K562 (cell line): ENCODE results near the gene NME7. TPM values are rescaled to one million over a fixed set of nuclear protein-coding genes. Genes with fewer than 3 reads are reported as not detected.

Experiments
- ATAC-seq: fragments of 200-7000 bp; cut with Tn5 transposase; 3 replicates; pipeline ENCODE4 v1.9.1; 2020; ENCODE audit warnings: moderate library complexity
- BruUV-seq: library from RNA; stranded (reverse); fragments of 400-500 nt; replicated peaks from 2 replicates; lab custom pipeline; 2021; lab: Mats Ljungman, UMichigan
- CTCF ChIA-PET: fragments of 300-600 bp; formaldehyde crosslinking; extraction: SDS; loops from one replicate; lab custom pipeline; 2021; ENCODE audit warnings: low intra/inter-chr PET ratio; lab: Yijun Ruan, JAX
- POLR2A ChIA-PET: fragments of 300-600, 350-650 bp; sonication (Branson Sonifier 250); formaldehyde crosslinking; extraction: SDS; loops from one replicate; lab custom pipeline; 2021; ENCODE audit warnings: antibody characterized with exemption, inconsistent platforms; lab: Yijun Ruan, JAX
- DNase-seq, 4 experiments: peaks; one replicate each; pipeline versions ENCODE4 v3.0.0 to v3.0.0-alpha.2; 2011 to 2018; ENCODE audit warnings: low spot score in 3 of 4, mixed read lengths in 3 of 4; ENCODE audit errors: extremely low read depth in 1 of 4
- FAIRE-seq: peaks from 2 replicates; lab custom pipeline; 2011; peaks lifted over from hg19 to GRCh38; lab: Jason Lieb, UNC
- H2AFZ ChIP-seq: 2 replicates; pipeline ENCODE4 v1.6.0; 2011; ENCODE audit warnings: low read depth, low read length, control low read depth, inconsistent platforms
- H3K27ac ChIP-seq: fragments of 200-600 bp; 3 replicates; pipeline ENCODE4 v1.8.0; 2011; ENCODE audit warnings: low read depth, mild to moderate bottlenecking, control low read depth, inconsistent platforms, low read length, moderate library complexity, mixed read lengths; ENCODE audit errors: extremely low read depth
- H3K27me3 ChIP-seq, 2 experiments: fragments of 300-600 bp in 1 of 2; 2 replicates in 1 of 2; 3 replicates in 1 of 2; pipeline versions ENCODE4 v1.6.0 to v1.8.0; 2011; ENCODE audit warnings: inconsistent platforms in 2 of 2, low read length in 2 of 2, mild to moderate bottlenecking in 1 of 2, mixed read lengths in 1 of 2, moderate library complexity in 1 of 2; ENCODE audit not compliant: control insufficient read depth in 2 of 2, insufficient read depth in 2 of 2
- H3K36me3 ChIP-seq: fragments of 300-600 bp; 3 replicates; pipeline ENCODE4 v1.8.0; 2011; ENCODE audit warnings: mild to moderate bottlenecking, low read length, inconsistent platforms; ENCODE audit not compliant: control insufficient read depth, insufficient read depth
- H3K4me1 ChIP-seq, 2 experiments: fragments of 200-600 bp in 1 of 2; replicated peaks in 1 of 2; 2 replicates in 1 of 2; 3 replicates in 1 of 2; pipeline versions ENCODE4 v1.5.1 to v1.8.0; 2011; ENCODE audit warnings: inconsistent platforms in 2 of 2, low read length in 2 of 2, mild to moderate bottlenecking in 1 of 2, mixed read lengths in 1 of 2, moderate library complexity in 1 of 2; ENCODE audit not compliant: control insufficient read depth in 2 of 2, insufficient read depth in 2 of 2
- H3K4me2 ChIP-seq: 2 replicates; pipeline ENCODE4 v1.6.1; 2011; ENCODE audit warnings: low read length, control low read depth, inconsistent platforms, mixed read lengths; ENCODE audit not compliant: insufficient read depth
- H3K4me3 ChIP-seq: fragments of 200-600 bp; sonication (generic), shearing (Covaris generic); 2 replicates; pipeline ENCODE4 v1.5.1; 2016; ENCODE audit warnings: control low read depth, inconsistent platforms
- H3K79me2 ChIP-seq: fragments of 200-600 bp; 3 replicates; pipeline ENCODE4 v1.8.0; 2011; ENCODE audit warnings: low read length, inconsistent platforms; ENCODE audit not compliant: control insufficient read depth, insufficient read depth
- H3K9ac ChIP-seq, 2 experiments: 2 replicates each; pipeline versions ENCODE4 v1.6.0 to v1.6.1; 2011; ENCODE audit warnings: low read depth in 2 of 2, low read length in 2 of 2, control low read depth in 1 of 2, inconsistent platforms in 1 of 2, mild to moderate bottlenecking in 1 of 2, mixed read lengths in 1 of 2; ENCODE audit not compliant: insufficient read depth in 1 of 2
- H3K9me1 ChIP-seq: one replicate; pipeline ENCODE4 v1.6.0; 2011; ENCODE audit warnings: inconsistent platforms, mild to moderate bottlenecking, low read length, moderate library complexity; ENCODE audit not compliant: control insufficient read depth, insufficient read depth
- H3K9me3 ChIP-seq: replicated peaks from 2 replicates; pipeline ENCODE4 v1.5.1; 2011; ENCODE audit warnings: low read depth, low read length, inconsistent platforms; ENCODE audit not compliant: control insufficient read depth, insufficient read depth
- H4K20me1 ChIP-seq: replicated peaks from 2 replicates; pipeline ENCODE4 v1.6.1; 2011; ENCODE audit warnings: low read length, inconsistent platforms, mixed read lengths; ENCODE audit not compliant: control insufficient read depth, insufficient read depth
- FOXK1 ChIP-seq: sonication (generic); formaldehyde crosslinking; IDR thresholded peaks from 2 replicates; pipeline ENCODE4 v1.8.0; 2022; ENCODE audit warnings: missing genetic modification reagents, mild to moderate bottlenecking, borderline replicate concordance
- FOXM1 ChIP-seq, 2 experiments: fragments of 450-650 bp in 1 of 2; sonication (generic) in 1 of 2; formaldehyde crosslinking in 1 of 2; IDR thresholded peaks; 2 replicates each; pipeline versions ENCODE4 v1.6.1 to v1.9.0; 2017 to 2022; ENCODE audit warnings: low read depth in 2 of 2, mild to moderate bottlenecking in 2 of 2, missing genetic modification reagents in 1 of 2, moderate library complexity in 1 of 2
- GATAD2B ChIP-seq: fragments of 450-650 bp; IDR thresholded peaks from 2 replicates; pipeline ENCODE4 v1.6.1; 2017; ENCODE audit warnings: mild to moderate bottlenecking, borderline replicate concordance
- GTF2E2 ChIP-seq: fragments of 200-800 bp; sonication (Bioruptor generic); IDR thresholded peaks from 2 replicates; pipeline ENCODE4 v1.6.1; 2016; ENCODE audit warnings: missing genetic modification characterization, missing compliant biosample characterization
- HCFC1 ChIP-seq: IDR thresholded peaks from 2 replicates; pipeline ENCODE4 v1.6.1; 2012; ENCODE audit warnings: low read depth, low read length, improper control_type of control experiment
- HDAC3 ChIP-seq: fragments of 450-650 bp; IDR thresholded peaks from 2 replicates; pipeline ENCODE4 v1.6.1; 2018; ENCODE audit warnings: borderline replicate concordance, mild to moderate bottlenecking, moderate library complexity; ENCODE audit not compliant: partially characterized antibody
- HDAC6 ChIP-seq: IDR thresholded peaks from 2 replicates; pipeline ENCODE4 v1.6.1; 2012; ENCODE audit warnings: low read depth, mild to moderate bottlenecking, control low read depth, inconsistent platforms, low read length, moderate library complexity
- KAT7 ChIP-seq: sonication (generic); formaldehyde crosslinking; IDR thresholded peaks from 2 replicates; pipeline ENCODE4 v1.8.0; 2022; ENCODE audit warnings: missing genetic modification reagents, mild to moderate bottlenecking, borderline replicate concordance
- KDM4B ChIP-seq, 2 experiments: fragments of 450-650 bp in 1 of 2; sonication (generic) in 1 of 2; IDR thresholded peaks; 2 replicates each; pipeline ENCODE4 v1.6.1; 2016 to 2017; ENCODE audit warnings: borderline replicate concordance in 2 of 2, antibody characterized with exemption in 1 of 2, low read depth in 1 of 2, mild to moderate bottlenecking in 1 of 2
- SRSF9 ChIP-seq: fragments of 200-400 bp; formaldehyde crosslinking; IDR thresholded peaks from 2 replicates; pipeline ENCODE4 v1.6.1; 2017; ENCODE audit warnings: low read depth, low read length, borderline replicate concordance
- ZC3H8 ChIP-seq: fragments of 450-650 bp; IDR thresholded peaks from 2 replicates; pipeline ENCODE4 v1.6.1; 2017
- ZNF699 ChIP-seq: fragments of 250-450 bp; sonication (Bioruptor Pico); IDR thresholded peaks from 2 replicates; pipeline ENCODE4 v1.8.0; 2021; ENCODE audit warnings: mild to moderate bottlenecking, moderate library complexity; ENCODE audit not compliant: insufficient replicate concordance
- WGBS: fragments of 100-300 bp; shearing (Covaris generic); methylation state at CpG from one replicate; pipeline ENCODE4 v1.1.6; 2016; ENCODE audit warnings: low coverage, mixed read lengths; ENCODE audit not compliant: insufficient coverage; ENCODE audit errors: missing lambda C conversion rate; 5-methylcytosine and 5-hydroxymethylcytosine counted together
- in situ Hi-C: fragments of 300-500 bp; cut with MboI; formaldehyde crosslinking; loops from 4 replicates; pipeline ENCODE4 v1.15.0; 2018; ENCODE audit warnings: inconsistent platforms, mixed read lengths
- intact Hi-C: fragments of 100-400 bp; cut with micrococcal nuclease; formaldehyde crosslinking; loops from 2 replicates; pipeline ENCODE4 v1.14.2; 2022
- polyA plus RNA-seq, 8 experiments: library from polyadenylated mRNA; depleted of rRNA in 4 of 8; stranded (reverse) in 5 of 8; unstranded in 3 of 8; fragments of >200 nt; fragmentation: Nextera tagmentation in 2 of 8; fragmentation: Illumina TruSeq in 1 of 8; extraction: Ambion mirVana in 2 of 8; extraction: Trizol in 1 of 8; gene quantifications; 2 replicates each; pipeline versions ENCODE4 v1.2.1 to v1.2.3, GENCODE V29; 2011 to 2014; ENCODE audit warnings: inconsistent platforms in 1 of 8, missing spikeins in 1 of 8
- total RNA-seq, 7 experiments: library from RNA; depleted of rRNA in 6 of 7; stranded (reverse); fragments of >200 nt in 6 of 7; fragmentation: Illumina TruSeq in 2 of 7; extraction: Trizol in 2 of 7; gene quantifications; 2 replicates each; pipeline versions ENCODE4 v1.2.1 to v1.2.3, GENCODE V29; 2011 to 2021; ENCODE audit warnings: low replicate concordance in 1 of 7
- TF ChIP-seq, protein P1 (sequence below): fragments of 250-450 bp; sonication (Bioruptor Pico); IDR thresholded peaks from 2 replicates; pipeline ENCODE4 v1.5.0; 2021
- TF ChIP-seq, protein P2 (sequence below): IDR thresholded peaks from 2 replicates; pipeline ENCODE4 v1.6.1; 2014; ENCODE audit warnings: antibody characterized with exemption
- TF ChIP-seq, protein P3 (sequence below): fragments of 250-450 bp; sonication (Bioruptor Pico); IDR thresholded peaks from 2 replicates; pipeline ENCODE4 v1.4.0; 2020

The NME7 gene
- total and polyA plus RNA-seq, 9 of the 15 experiments (the other 6 are each of a cell fraction or from before 2014, with no cell fraction given), result 7.9 to 43.2 (median 23.9) TPM

DNA sequence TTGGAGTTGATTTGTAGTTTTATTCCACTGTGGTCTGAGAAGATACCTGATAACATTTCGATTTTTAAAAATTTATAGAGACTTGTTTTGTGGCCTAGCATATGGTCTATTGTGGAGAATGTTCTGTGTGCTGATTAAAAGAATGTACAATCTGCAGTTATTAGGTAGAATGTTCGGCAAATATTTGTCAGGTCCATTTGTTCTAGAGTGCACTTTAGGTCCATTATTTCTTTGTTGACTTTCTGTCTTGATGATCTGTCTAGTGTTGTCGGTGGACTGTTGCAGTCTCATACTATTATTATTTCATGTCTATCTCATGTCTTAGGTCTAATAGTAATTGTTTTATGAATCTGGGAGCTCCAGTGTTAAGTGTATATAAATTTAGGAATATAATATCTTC is 116.8 kb downstream of the NME7 start:
- no peak overlapping the region for H3K4me2 ChIP-seq
- H3K36me3 ChIP-seq, result no peaks in the 10 kb centered on the region
- no peaks in the 10 kb centered on the region for H3K79me2 ChIP-seq
- no peak overlapping the region for H3K9ac ChIP-seq
- no peak overlapping the region for H3K4me3 ChIP-seq
- FAIRE-seq (no peak), DNase-seq (no peak), ATAC-seq (no peak)
- CTCF ChIA-PET, result no interaction called here
- H2AFZ ChIP-seq, result no peak overlapping the region
- H3K9me3 ChIP-seq, result no peaks in the 10 kb centered on the region
- intact Hi-C loops, result no loop called here
- no peaks in the 10 kb centered on the region for H3K27me3 ChIP-seq
- H3K9me1 ChIP-seq, result no peaks in the 10 kb centered on the region
- 56% methylated on average over 3 of the region's 3 CpGs for WGBS
- H3K27ac ChIP-seq, result no peak overlapping the region
- no peaks in the 10 kb centered on the region for H4K20me1 ChIP-seq
- in situ Hi-C loops, result no loop called here
- no peaks in the 10 kb centered on the region for H3K4me1 ChIP-seq
- POLR2A ChIA-PET, result interaction anchor here (0.7 kb wide), 1 partner anchor 15 kb away, joined by 3 read pairs; no protein-coding TSS in a partner anchor
- BruUV-seq, result no TSS peak
- TF ChIP-seq HCFC1 (no peak), FOXM1 (IDR thresholded peaks at IDR 0.05; ENCODE audit: low read depth) (no peak), FOXM1 (CRISPR knock-in tag; IDR thresholded peaks at IDR 0.05; ENCODE audit: low read depth) (no peak), ZNF699 (CRISPR knock-in tag) (no peak), ZC3H8 (no peak), KDM4B (IDR thresholded peaks at IDR 0.05; ENCODE audit: borderline replicate concordance in 2 of 2, low read depth in 1 of 2) (no peak), SRSF9 (no peak), FOXK1 (CRISPR knock-in tag) (no peak), GTF2E2 (tag) (no peak), HDAC6 (no peak), GATAD2B (no peak), KAT7 (CRISPR knock-in tag) (no peak), HDAC3 (no peak)
- TF ChIP-seq, protein P1, sequence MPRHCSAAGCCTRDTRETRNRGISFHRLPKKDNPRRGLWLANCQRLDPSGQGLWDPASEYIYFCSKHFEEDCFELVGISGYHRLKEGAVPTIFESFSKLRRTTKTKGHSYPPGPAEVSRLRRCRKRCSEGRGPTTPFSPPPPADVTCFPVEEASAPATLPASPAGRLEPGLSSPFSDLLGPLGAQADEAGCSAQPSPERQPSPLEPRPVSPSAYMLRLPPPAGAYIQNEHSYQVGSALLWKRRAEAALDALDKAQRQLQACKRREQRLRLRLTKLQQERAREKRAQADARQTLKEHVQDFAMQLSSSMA (CRISPR knock-in tag), result no peak
- TF ChIP-seq, protein P2, sequence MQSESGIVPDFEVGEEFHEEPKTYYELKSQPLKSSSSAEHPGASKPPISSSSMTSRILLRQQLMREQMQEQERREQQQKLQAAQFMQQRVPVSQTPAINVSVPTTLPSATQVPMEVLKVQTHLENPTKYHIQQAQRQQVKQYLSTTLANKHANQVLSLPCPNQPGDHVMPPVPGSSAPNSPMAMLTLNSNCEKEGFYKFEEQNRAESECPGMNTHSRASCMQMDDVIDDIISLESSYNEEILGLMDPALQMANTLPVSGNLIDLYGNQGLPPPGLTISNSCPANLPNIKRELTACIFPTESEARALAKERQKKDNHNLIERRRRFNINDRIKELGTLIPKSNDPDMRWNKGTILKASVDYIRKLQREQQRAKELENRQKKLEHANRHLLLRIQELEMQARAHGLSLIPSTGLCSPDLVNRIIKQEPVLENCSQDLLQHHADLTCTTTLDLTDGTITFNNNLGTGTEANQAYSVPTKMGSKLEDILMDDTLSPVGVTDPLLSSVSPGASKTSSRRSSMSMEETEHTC, result no peak
- TF ChIP-seq, protein P3, sequence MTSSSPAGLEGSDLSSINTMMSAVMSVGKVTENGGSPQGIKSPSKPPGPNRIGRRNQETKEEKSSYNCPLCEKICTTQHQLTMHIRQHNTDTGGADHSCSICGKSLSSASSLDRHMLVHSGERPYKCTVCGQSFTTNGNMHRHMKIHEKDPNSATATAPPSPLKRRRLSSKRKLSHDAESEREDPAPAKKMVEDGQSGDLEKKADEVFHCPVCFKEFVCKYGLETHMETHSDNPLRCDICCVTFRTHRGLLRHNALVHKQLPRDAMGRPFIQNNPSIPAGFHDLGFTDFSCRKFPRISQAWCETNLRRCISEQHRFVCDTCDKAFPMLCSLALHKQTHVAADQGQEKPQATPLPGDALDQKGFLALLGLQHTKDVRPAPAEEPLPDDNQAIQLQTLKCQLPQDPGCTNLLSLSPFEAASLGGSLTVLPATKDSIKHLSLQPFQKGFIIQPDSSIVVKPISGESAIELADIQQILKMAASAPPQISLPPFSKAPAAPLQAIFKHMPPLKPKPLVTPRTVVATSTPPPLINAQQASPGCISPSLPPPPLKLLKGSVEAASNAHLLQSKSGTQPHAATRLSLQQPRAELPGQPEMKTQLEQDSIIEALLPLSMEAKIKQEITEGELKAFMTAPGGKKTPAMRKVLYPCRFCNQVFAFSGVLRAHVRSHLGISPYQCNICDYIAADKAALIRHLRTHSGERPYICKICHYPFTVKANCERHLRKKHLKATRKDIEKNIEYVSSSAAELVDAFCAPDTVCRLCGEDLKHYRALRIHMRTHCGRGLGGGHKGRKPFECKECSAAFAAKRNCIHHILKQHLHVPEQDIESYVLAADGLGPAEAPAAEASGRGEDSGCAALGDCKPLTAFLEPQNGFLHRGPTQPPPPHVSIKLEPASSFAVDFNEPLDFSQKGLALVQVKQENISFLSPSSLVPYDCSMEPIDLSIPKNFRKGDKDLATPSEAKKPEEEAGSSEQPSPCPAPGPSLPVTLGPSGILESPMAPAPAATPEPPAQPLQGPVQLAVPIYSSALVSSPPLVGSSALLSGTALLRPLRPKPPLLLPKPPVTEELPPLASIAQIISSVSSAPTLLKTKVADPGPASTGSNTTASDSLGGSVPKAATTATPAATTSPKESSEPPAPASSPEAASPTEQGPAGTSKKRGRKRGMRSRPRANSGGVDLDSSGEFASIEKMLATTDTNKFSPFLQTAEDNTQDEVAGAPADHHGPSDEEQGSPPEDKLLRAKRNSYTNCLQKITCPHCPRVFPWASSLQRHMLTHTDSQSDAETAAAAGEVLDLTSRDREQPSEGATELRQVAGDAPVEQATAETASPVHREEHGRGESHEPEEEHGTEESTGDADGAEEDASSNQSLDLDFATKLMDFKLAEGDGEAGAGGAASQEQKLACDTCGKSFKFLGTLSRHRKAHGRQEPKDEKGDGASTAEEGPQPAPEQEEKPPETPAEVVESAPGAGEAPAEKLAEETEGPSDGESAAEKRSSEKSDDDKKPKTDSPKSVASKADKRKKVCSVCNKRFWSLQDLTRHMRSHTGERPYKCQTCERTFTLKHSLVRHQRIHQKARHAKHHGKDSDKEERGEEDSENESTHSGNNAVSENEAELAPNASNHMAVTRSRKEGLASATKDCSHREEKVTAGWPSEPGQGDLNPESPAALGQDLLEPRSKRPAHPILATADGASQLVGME, result no peak
